Measurements from ENCODE around the gene SLC12A3.

DNA sequence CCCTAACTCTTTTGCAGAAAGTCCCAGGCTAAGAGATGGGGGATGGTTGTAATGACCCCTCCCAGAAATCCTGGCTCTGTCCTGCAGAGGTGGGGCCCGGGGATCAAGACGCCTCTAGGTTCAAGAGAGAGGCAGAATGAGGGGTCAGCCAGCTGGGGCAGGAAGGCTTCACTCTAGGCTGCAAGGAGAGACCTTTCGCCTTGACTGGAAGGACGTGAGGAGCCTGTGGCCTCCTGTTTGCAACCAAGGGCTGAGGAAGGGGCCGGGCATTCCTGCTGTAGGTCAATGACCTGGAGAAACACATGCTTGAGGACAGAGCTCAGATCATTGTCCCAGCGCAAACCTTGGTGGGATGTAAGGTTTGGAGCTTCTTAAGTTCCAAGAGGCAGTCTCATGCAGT, 88.0 kb downstream of the SLC12A3 start:
- TF ChIP-seq YY1 (IDR thresholded peaks at IDR 0.05; ENCODE audit: insufficient read depth, insufficient read length) (no peak), ZNF274 (IDR thresholded peaks at IDR 0.05; ENCODE audit: low read depth, low read length) (no peak), SUZ12 (IDR thresholded peaks at IDR 0.05; ENCODE audit: extremely low read depth, insufficient read depth, insufficient read length) (no peak)
